T-helper 17 cell (primary cell): ENCODE data around the gene CA5A. TPM values are rescaled to one million over a fixed set of nuclear protein-coding genes. Genes with fewer than 3 reads are reported as not detected.
A peak's percentile ranks its signal among the peaks of the same experiment; 100 is the strongest.

ENCODE experiments used
- ATAC-seq: fragments of 150-1000 bp; cut with Tn5 transposase; 2 replicates; pipeline ENCODE4 v1.10.0; 2021; ENCODE audit warnings: mild to moderate bottlenecking, moderate library complexity
- DNase-seq, 3 donors: peaks; one replicate each; pipeline versions ENCODE4 v3.0.0 to v3.0.0-alpha.2; 2020 to 2021
- H3K9me3 ChIP-seq: one replicate; pipeline ENCODE4 v1.7.0; 2013; ENCODE audit warnings: low read length, mild to moderate bottlenecking; ENCODE audit not compliant: control insufficient read depth, poor library complexity, severe bottlenecking
- H3K27ac Mint-ChIP-seq: one replicate; pipeline ENCODE4 v1.8.0; 2022; ENCODE audit warnings: mild to moderate bottlenecking, moderate library complexity, mixed read lengths
- H3K27me3 Mint-ChIP-seq: one replicate; pipeline ENCODE4 v1.8.0; 2022; ENCODE audit warnings: mixed read lengths
- H3K36me3 Mint-ChIP-seq: one replicate; pipeline ENCODE4 v1.8.0; 2022; ENCODE audit warnings: low read depth, mixed read lengths
- H3K4me1 Mint-ChIP-seq: one replicate; pipeline ENCODE4 v1.8.0; 2022; ENCODE audit warnings: mild to moderate bottlenecking, mixed read lengths
- H3K4me3 Mint-ChIP-seq: one replicate; pipeline ENCODE4 v1.8.0; 2022; ENCODE audit warnings: mild to moderate bottlenecking, moderate library complexity, mixed read lengths
- total RNA-seq, 4 donors: library from RNA in 2 of 4; stranded (reverse) in 2 of 4; gene quantifications; one replicate each; pipeline ENCODE4 v1.2.3 and lab custom pipeline; 2022 to 2026

CA5A gene
- total RNA-seq, 2 donors from 2014 or later, result not detected

- H3K4me1 Mint-ChIP-seq, result peaks cover 50% of the 10 kb centered on the region
- peaks cover 6% of the 10 kb centered on the region for H3K36me3 Mint-ChIP-seq
- no peak for DNase-seq
- ATAC-seq, result no peak
- no peak overlapping the region for H3K4me3 Mint-ChIP-seq
- no peaks in the 10 kb centered on the region for H3K27me3 Mint-ChIP-seq
- peak overlapping the region; percentile 77 for H3K27ac Mint-ChIP-seq
- H3K9me3 ChIP-seq, result no peaks in the 10 kb centered on the region
Measured at GRCh38 chr16:87958632-87959031, 22.3 kb upstream of the CA5A start.

GRCh38 chr16:87957296-87958094 is 21.2 kb upstream of the CA5A start:
- no peaks in the 10 kb centered on the region for H3K9me3 ChIP-seq
- Mint-ChIP-seq H3K27me3 (no peaks in the 10 kb centered on the region), H3K27ac (peak overlapping the region; percentile 97), H3K4me3 (peak overlapping the region; percentile 71), H3K4me1 (peaks cover 44% of the 10 kb centered on the region), H3K36me3 (peaks cover 6% of the 10 kb centered on the region)
- no peak for DNase-seq
- ATAC-seq, result no peak

GRCh38 chr16:87956365-87957231 is 20.3 kb upstream of the CA5A start:
- Mint-ChIP-seq H3K4me1 (peaks cover 49% of the 10 kb centered on the region), H3K27ac (peak overlapping the region; percentile 97), H3K27me3 (no peaks in the 10 kb centered on the region), H3K4me3 (peak overlapping the region; percentile 71), H3K36me3 (peaks cover 9% of the 10 kb centered on the region)
- H3K9me3 ChIP-seq, result no peaks in the 10 kb centered on the region
- peak; percentile 68 for ATAC-seq
- DNase-seq, result peak; percentile 41 to 57 (median 55)

GRCh38 chr16:87956098-87956364 is 19.7 kb upstream of the CA5A start:
- H3K36me3 Mint-ChIP-seq, result peaks cover 9% of the 10 kb centered on the region
- ATAC-seq, result no peak
- H3K27me3 Mint-ChIP-seq, result no peaks in the 10 kb centered on the region
- peak overlapping the region; percentile 71 for H3K4me3 Mint-ChIP-seq
- H3K4me1 Mint-ChIP-seq, result peaks cover 47% of the 10 kb centered on the region
- no peaks in the 10 kb centered on the region for H3K9me3 ChIP-seq
- no peak for DNase-seq
- H3K27ac Mint-ChIP-seq, result peak overlapping the region; percentile 97

- ATAC-seq, result no peak
- peaks cover 9% of the 10 kb centered on the region for H3K36me3 Mint-ChIP-seq
- no peak for DNase-seq
Measured at GRCh38 chr16:87955302-87956097, 19.2 kb upstream of the CA5A start.

GRCh38 chr16:87954826-87955225 is 18.5 kb upstream of the CA5A start:
- Mint-ChIP-seq H3K27ac (peak overlapping the region; percentile 97), H3K27me3 (no peaks in the 10 kb centered on the region), H3K36me3 (peaks cover 9% of the 10 kb centered on the region), H3K4me3 (no peak overlapping the region), H3K4me1 (peaks cover 48% of the 10 kb centered on the region)
- H3K9me3 ChIP-seq, result no peaks in the 10 kb centered on the region
- ATAC-seq (no peak), DNase-seq (no peak)

More at GRCh38 chr16:87955302-87956097, 19.2 kb upstream of the CA5A start:
- H3K27me3 Mint-ChIP-seq, result no peaks in the 10 kb centered on the region
- H3K4me1 Mint-ChIP-seq, result peaks cover 50% of the 10 kb centered on the region
- peak overlapping the region; percentile 97 for H3K27ac Mint-ChIP-seq
- peak overlapping the region; percentile 71 for H3K4me3 Mint-ChIP-seq
- no peaks in the 10 kb centered on the region for H3K9me3 ChIP-seq

GRCh38 chr16:87954361-87954760 is 18.0 kb upstream of the CA5A start:
- H3K4me3 Mint-ChIP-seq, result peak overlapping the region; percentile 60
- no peaks in the 10 kb centered on the region for H3K27me3 Mint-ChIP-seq
- H3K36me3 Mint-ChIP-seq, result peaks cover 9% of the 10 kb centered on the region
- DNase-seq (no peak), ATAC-seq (no peak)
- peak overlapping the region; percentile 97 for H3K27ac Mint-ChIP-seq
- H3K9me3 ChIP-seq, result no peaks in the 10 kb centered on the region
- peaks cover 45% of the 10 kb centered on the region for H3K4me1 Mint-ChIP-seq

GRCh38 chr16:87953308-87954215 is 17.2 kb upstream of the CA5A start:
- Mint-ChIP-seq H3K27ac (peak overlapping the region; percentile 97), H3K27me3 (no peaks in the 10 kb centered on the region), H3K4me3 (peak overlapping the region; percentile 60), H3K4me1 (peaks cover 42% of the 10 kb centered on the region), H3K36me3 (peaks cover 9% of the 10 kb centered on the region)
- no peaks in the 10 kb centered on the region for H3K9me3 ChIP-seq
- ATAC-seq (no peak), DNase-seq (no peak)

- Mint-ChIP-seq H3K36me3 (peaks cover 11% of the 10 kb centered on the region), H3K4me1 (peaks cover 42% of the 10 kb centered on the region), H3K4me3 (peak overlapping the region; percentile 60), H3K27me3 (peaks cover 5% of the 10 kb centered on the region), H3K27ac (peak overlapping the region; percentile 97)
- no peaks in the 10 kb centered on the region for H3K9me3 ChIP-seq
- no peak for DNase-seq
- ATAC-seq, result no peak
Measured at GRCh38 chr16:87952751-87953150, 16.4 kb upstream of the CA5A start.

- DNase-seq, result no peak
Measured at GRCh38 chr16:87951552-87952538, 15.5 kb upstream of the CA5A start.

GRCh38 chr16:87950765-87951551 is 14.6 kb upstream of the CA5A start, which contains the start of gene BANP:
Gene BANP (plus strand): TSS chr16:87951434. CDS start chr16:87975116, 23,682 bp downstream.
- no peaks in the 10 kb centered on the region for H3K9me3 ChIP-seq
- peaks cover 32% of the 10 kb centered on the region for H3K4me1 Mint-ChIP-seq
- H3K36me3 Mint-ChIP-seq, result peaks cover 10% of the 10 kb centered on the region

More at GRCh38 chr16:87951552-87952538, 15.5 kb upstream of the CA5A start:
- peak overlapping the region; percentile 95 for H3K4me3 Mint-ChIP-seq
- ATAC-seq, result no peak
- peaks cover 41% of the 10 kb centered on the region for H3K4me1 Mint-ChIP-seq
- peak overlapping the region; percentile 97 for H3K27ac Mint-ChIP-seq
- H3K27me3 Mint-ChIP-seq, result peaks cover 13% of the 10 kb centered on the region
- H3K9me3 ChIP-seq, result no peaks in the 10 kb centered on the region
- peaks cover 12% of the 10 kb centered on the region for H3K36me3 Mint-ChIP-seq

More at GRCh38 chr16:87950765-87951551, 14.6 kb upstream of the CA5A start, which contains the start of gene BANP:
- peak; percentile 93 to 95 (median 94) for DNase-seq
- H3K4me3 Mint-ChIP-seq, result peak within 1 kb of the TSS; percentile 95
- peak; percentile 95 for ATAC-seq
- peak within 1 kb of the TSS; percentile 97 for H3K27ac Mint-ChIP-seq
- peaks cover 13% of the 10 kb centered on the region for H3K27me3 Mint-ChIP-seq
